ENCODE results near the gene SLC52A3. TPM values are rescaled to one million over a fixed set of nuclear protein-coding genes. Genes with fewer than 3 reads are reported as not detected.

SLC52A3 gene
- total RNA-seq, 1 donor from 2014 or later = not detected

GRCh38 chr20:755941-756340 lies 12.4 kb downstream of the SLC52A3 start:
- Mint-ChIP-seq H3K27me3 (peaks cover 1% of the 10 kb centered on the region), H3K27ac (no peak overlapping the region), H3K9me3 (no peaks in the 10 kb centered on the region), H3K4me1 (peaks cover 4% of the 10 kb centered on the region), H3K4me3 (no peak overlapping the region), H3K36me3 (ENCODE audit: low read depth) (no peaks in the 10 kb centered on the region)
- intact Hi-C loops (cut with micrococcal nuclease) = no loop called here
- no peak for DNase-seq

- intact Hi-C loops (cut with micrococcal nuclease) = no loop called here
- H3K4me1 Mint-ChIP-seq = peaks cover 2% of the 10 kb centered on the region
- no peak overlapping the region for H3K4me3 Mint-ChIP-seq
- H3K27ac Mint-ChIP-seq = no peak overlapping the region
- H3K27me3 Mint-ChIP-seq = peaks cover 1% of the 10 kb centered on the region
- H3K9me3 Mint-ChIP-seq = no peaks in the 10 kb centered on the region
- H3K36me3 Mint-ChIP-seq (ENCODE audit: low read depth) = no peaks in the 10 kb centered on the region
- DNase-seq = no peak
These were observed 13.4 kb downstream of the SLC52A3 start for GRCh38 chr20:754904-755303.

GRCh38 chr20:753897-754635 lies 14.2 kb downstream of the SLC52A3 start:
- Mint-ChIP-seq H3K9me3 (no peaks in the 10 kb centered on the region), H3K36me3 (ENCODE audit: low read depth) (no peaks in the 10 kb centered on the region), H3K4me3 (no peak overlapping the region), H3K27ac (no peak overlapping the region), H3K4me1 (peaks cover 2% of the 10 kb centered on the region), H3K27me3 (peaks cover 1% of the 10 kb centered on the region)
- no peak for DNase-seq
- intact Hi-C loops (cut with micrococcal nuclease) = no loop called here

GRCh38 chr20:753136-753535 lies 15.2 kb downstream of the SLC52A3 start:
- Mint-ChIP-seq H3K27me3 (peaks cover 1% of the 10 kb centered on the region), H3K36me3 (ENCODE audit: low read depth) (no peaks in the 10 kb centered on the region)

GRCh38 chr20:752291-752690 lies 16.0 kb downstream of the SLC52A3 start:
- Mint-ChIP-seq H3K9me3 (no peaks in the 10 kb centered on the region), H3K4me3 (no peak overlapping the region), H3K4me1 (no peaks in the 10 kb centered on the region), H3K36me3 (ENCODE audit: low read depth) (no peaks in the 10 kb centered on the region), H3K27me3 (no peaks in the 10 kb centered on the region), H3K27ac (no peak overlapping the region)
- no peak for DNase-seq
- intact Hi-C loops (cut with micrococcal nuclease) = no loop called here

More at GRCh38 chr20:753136-753535, 15.2 kb downstream of the SLC52A3 start:
- DNase-seq = no peak
- Mint-ChIP-seq H3K27ac (no peak overlapping the region), H3K4me1 (peaks cover 2% of the 10 kb centered on the region), H3K9me3 (no peaks in the 10 kb centered on the region), H3K4me3 (no peak overlapping the region)
- intact Hi-C loops (cut with micrococcal nuclease) = no loop called here

- no peaks in the 10 kb centered on the region for H3K27me3 Mint-ChIP-seq
- DNase-seq = no peak
- H3K4me3 Mint-ChIP-seq = no peak overlapping the region
These were observed 16.5 kb downstream of the SLC52A3 start for GRCh38 chr20:751761-752160.

GRCh38 chr20:750801-751200 lies 17.5 kb downstream of the SLC52A3 start:
- H3K27me3 Mint-ChIP-seq = no peaks in the 10 kb centered on the region
- H3K4me3 Mint-ChIP-seq = no peak overlapping the region
- intact Hi-C loops (cut with micrococcal nuclease) = no loop called here
- peaks cover 1% of the 10 kb centered on the region for H3K9me3 Mint-ChIP-seq
- no peaks in the 10 kb centered on the region for H3K36me3 Mint-ChIP-seq (ENCODE audit: low read depth)
- no peaks in the 10 kb centered on the region for H3K4me1 Mint-ChIP-seq
- DNase-seq = no peak
- no peak overlapping the region for H3K27ac Mint-ChIP-seq

More at GRCh38 chr20:751761-752160, 16.5 kb downstream of the SLC52A3 start:
- Mint-ChIP-seq H3K9me3 (no peaks in the 10 kb centered on the region), H3K36me3 (ENCODE audit: low read depth) (no peaks in the 10 kb centered on the region), H3K27ac (no peak overlapping the region), H3K4me1 (no peaks in the 10 kb centered on the region)
- intact Hi-C loops (cut with micrococcal nuclease) = no loop called here

- Mint-ChIP-seq H3K27me3 (no peaks in the 10 kb centered on the region), H3K27ac (no peak overlapping the region), H3K9me3 (peaks cover 8% of the 10 kb centered on the region), H3K4me3 (no peak overlapping the region), H3K36me3 (ENCODE audit: low read depth) (no peaks in the 10 kb centered on the region), H3K4me1 (no peaks in the 10 kb centered on the region)
- intact Hi-C loops (cut with micrococcal nuclease) = no loop called here
- DNase-seq = no peak
These were observed 22.5 kb downstream of the SLC52A3 start for GRCh38 chr20:745683-746301.

- Mint-ChIP-seq H3K9me3 (peaks cover 8% of the 10 kb centered on the region), H3K27me3 (no peaks in the 10 kb centered on the region), H3K4me1 (no peaks in the 10 kb centered on the region), H3K36me3 (ENCODE audit: low read depth) (no peaks in the 10 kb centered on the region), H3K27ac (no peak overlapping the region), H3K4me3 (no peak overlapping the region)
- DNase-seq = no peak
- intact Hi-C loops (cut with micrococcal nuclease) = no loop called here
These were observed 26.1 kb downstream of the SLC52A3 start for GRCh38 chr20:742156-742555.

GRCh38 chr20:741620-742019 lies 26.7 kb downstream of the SLC52A3 start:
- Mint-ChIP-seq H3K27ac (no peak overlapping the region), H3K9me3 (peaks cover 8% of the 10 kb centered on the region), H3K4me3 (no peak overlapping the region), H3K36me3 (ENCODE audit: low read depth) (no peaks in the 10 kb centered on the region), H3K27me3 (no peaks in the 10 kb centered on the region), H3K4me1 (no peaks in the 10 kb centered on the region)
- DNase-seq = no peak
- intact Hi-C loops (cut with micrococcal nuclease) = no loop called here

- H3K4me1 Mint-ChIP-seq = no peaks in the 10 kb centered on the region
- H3K36me3 Mint-ChIP-seq (ENCODE audit: low read depth) = no peaks in the 10 kb centered on the region
- no peak overlapping the region for H3K4me3 Mint-ChIP-seq
These were observed 28.1 kb downstream of the SLC52A3 start for GRCh38 chr20:740162-740561.

GRCh38 chr20:739736-740135 lies 28.6 kb downstream of the SLC52A3 start:
- no peak overlapping the region for H3K4me3 Mint-ChIP-seq
- H3K4me1 Mint-ChIP-seq = no peaks in the 10 kb centered on the region
- H3K27ac Mint-ChIP-seq = no peak overlapping the region
- no peaks in the 10 kb centered on the region for H3K27me3 Mint-ChIP-seq
- intact Hi-C loops (cut with micrococcal nuclease) = loop anchor here (1.0 kb wide), 1 partner anchor 178 kb away; no protein-coding TSS in a partner anchor
- no peaks in the 10 kb centered on the region for H3K36me3 Mint-ChIP-seq (ENCODE audit: low read depth)
- no peaks in the 10 kb centered on the region for H3K9me3 Mint-ChIP-seq
- no peak for DNase-seq

More at GRCh38 chr20:740162-740561, 28.1 kb downstream of the SLC52A3 start:
- H3K27me3 Mint-ChIP-seq = no peaks in the 10 kb centered on the region
- intact Hi-C loops (cut with micrococcal nuclease) = no loop called here
- DNase-seq = no peak
- peaks cover under 1% of the 10 kb centered on the region for H3K9me3 Mint-ChIP-seq
- H3K27ac Mint-ChIP-seq = no peak overlapping the region

- H3K9me3 Mint-ChIP-seq = peaks cover 3% of the 10 kb centered on the region
- no peaks in the 10 kb centered on the region for H3K36me3 Mint-ChIP-seq (ENCODE audit: low read depth)
- no peak overlapping the region for H3K27ac Mint-ChIP-seq
- H3K4me3 Mint-ChIP-seq = no peak overlapping the region
- DNase-seq = no peak
- peaks cover 22% of the 10 kb centered on the region for H3K27me3 Mint-ChIP-seq
- intact Hi-C loops (cut with micrococcal nuclease) = no loop called here
- H3K4me1 Mint-ChIP-seq = no peaks in the 10 kb centered on the region
These were observed 34.4 kb downstream of the SLC52A3 start for GRCh38 chr20:733861-734260.

- Mint-ChIP-seq H3K27ac (no peak overlapping the region), H3K4me1 (peaks cover 2% of the 10 kb centered on the region), H3K4me3 (no peak overlapping the region), H3K9me3 (peaks cover 3% of the 10 kb centered on the region), H3K27me3 (peaks cover 27% of the 10 kb centered on the region), H3K36me3 (ENCODE audit: low read depth) (no peaks in the 10 kb centered on the region)
- no peak for DNase-seq
- intact Hi-C loops (cut with micrococcal nuclease) = no loop called here
These were observed 35.6 kb downstream of the SLC52A3 start for GRCh38 chr20:732727-733126.

All from activated CD4-positive, alpha-beta T cell treated with anti-CD3 and anti-CD28 coated beads, Interleukin-2, amount 10 ng/mL, durations not matched to agents 24 days and 14 days (primary cell).